CD4-positive, alpha-beta T cell (primary cell): ENCODE data around the gene P3R3URF. TPM values are rescaled to one million over a fixed set of nuclear protein-coding genes. Genes with fewer than 3 reads are reported as not detected.

Source experiments
- ATAC-seq: fragments of 200-7000 bp; cut with Tn5 transposase; one replicate; pipeline ENCODE4 v1.10.0; 2022; ENCODE audit warnings: mild to moderate bottlenecking; ENCODE audit not compliant: poor library complexity
- CTCF ChIA-PET: fragments of 350-600 bp; sonication (Branson Sonifier 250); formaldehyde crosslinking; loops from one replicate; lab custom pipeline; 2021; ENCODE audit warnings: antibody characterized with exemption, inconsistent platforms; lab: Charles Lee
- POLR2A ChIA-PET: fragments of 350-600 bp; sonication (Branson Sonifier 250); formaldehyde crosslinking; loops from one replicate; lab custom pipeline; 2021; ENCODE audit warnings: antibody characterized with exemption, inconsistent platforms; lab: Charles Lee
- DNase-seq, 14 experiments: peaks; one replicate each; pipeline ENCODE4 v3.0.0-alpha.2; 2013 to 2020; ENCODE audit warnings: mixed read lengths in 2 of 14
- H3K27ac ChIP-seq, 2 donors: one replicate each; pipeline versions ENCODE4 v1.5.1 to v1.7.0; 2013; ENCODE audit warnings: low read length in 2 of 2, low read depth in 1 of 2, mild to moderate bottlenecking in 1 of 2
- H3K27me3 ChIP-seq, 2 experiments: 1 replicate in 1 of 2; 2 replicates in 1 of 2; pipeline versions ENCODE4 v1.6.1 to v1.7.0; 2013; ENCODE audit warnings: low read length in 2 of 2, control low read depth in 1 of 2, mild to moderate bottlenecking in 1 of 2, moderate library complexity in 1 of 2; ENCODE audit not compliant: insufficient read depth in 2 of 2, control insufficient read depth in 1 of 2
- H3K36me3 ChIP-seq: one replicate; pipeline ENCODE4 v1.6.1; 2013; ENCODE audit warnings: low read length, control low read depth; ENCODE audit not compliant: insufficient read depth
- H3K4me1 ChIP-seq: one replicate; pipeline ENCODE4 v1.6.1; 2013; ENCODE audit warnings: low read length, control low read depth; ENCODE audit not compliant: insufficient read depth
- H3K4me3 ChIP-seq: one replicate; pipeline ENCODE4 v1.5.1; 2013; ENCODE audit warnings: mild to moderate bottlenecking, low read length, moderate library complexity
- H3K9me3 ChIP-seq, 2 experiments: 1 replicate in 1 of 2; 2 replicates in 1 of 2; pipeline versions ENCODE4 v1.6.1 to v1.7.0; 2013; ENCODE audit warnings: low read length in 2 of 2, mild to moderate bottlenecking in 2 of 2, control low read depth in 1 of 2, moderate library complexity in 1 of 2; ENCODE audit not compliant: control insufficient read depth in 1 of 2, insufficient read depth in 1 of 2
- H3K27ac Mint-ChIP-seq: one replicate; pipeline ENCODE4 v1.8.0; 2020; ENCODE audit warnings: mixed read lengths
- H3K27me3 Mint-ChIP-seq: one replicate; pipeline ENCODE4 v1.8.0; 2021; ENCODE audit warnings: mixed read lengths
- H3K36me3 Mint-ChIP-seq: one replicate; pipeline ENCODE4 v1.8.0; 2021; ENCODE audit warnings: low read depth, mixed read lengths
- H3K4me1 Mint-ChIP-seq: one replicate; pipeline ENCODE4 v1.8.0; 2021; ENCODE audit warnings: low read depth, mixed read lengths
- H3K4me3 Mint-ChIP-seq: one replicate; pipeline ENCODE4 v1.8.0; 2020; ENCODE audit warnings: mild to moderate bottlenecking, mixed read lengths
- H3K9me3 Mint-ChIP-seq: one replicate; pipeline ENCODE4 v1.8.0; 2020; ENCODE audit warnings: mixed read lengths
- intact Hi-C, 2 experiments: fragments of 100-400 bp; cut with DNase I in 1 of 2; cut with micrococcal nuclease in 1 of 2; formaldehyde crosslinking; loops; one replicate each; pipeline versions ENCODE4 v1.15.1 to v1.9.0; 2023 to 2025; cut with DNase I, micrococcal nuclease
- total RNA-seq, 174 experiments: library from RNA in 2 of 174; stranded (reverse) in 2 of 174; gene quantifications; one replicate each; pipeline ENCODE4 v1.2.3 and lab custom pipeline; 2021 to 2026
- TF ChIP-seq, protein P1 (sequence below): fragments of 200-600 bp; IDR thresholded peaks from one replicate; pipeline ENCODE4 v1.8.0; 2022; ENCODE audit warnings: antibody characterized with exemption, mild to moderate bottlenecking

P3R3URF gene
- total RNA-seq, 2 experiments from 2014 or later: not detected

DNA sequence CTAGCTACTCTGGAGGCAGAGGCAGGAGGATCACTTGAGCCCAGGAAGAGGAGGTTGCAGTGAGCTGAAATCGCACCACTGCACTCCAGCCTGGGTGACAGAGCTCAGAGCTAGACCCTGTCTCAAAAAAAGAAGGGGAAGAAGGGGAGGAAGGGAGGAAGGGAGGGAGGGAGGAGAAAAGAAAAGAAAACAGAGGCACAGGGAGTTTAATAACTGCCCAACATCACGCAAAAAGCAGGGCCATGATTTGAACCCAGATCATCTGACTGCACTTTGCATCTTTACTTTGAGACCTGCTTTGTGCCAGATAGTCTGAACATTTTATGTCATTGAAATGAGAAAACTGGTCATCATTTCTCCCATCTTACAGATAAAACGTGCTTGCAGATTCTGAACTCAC lies 28.9 kb upstream of the P3R3URF start:
- CTCF ChIA-PET: no interaction called here
- POLR2A ChIA-PET: no interaction called here

DNA sequence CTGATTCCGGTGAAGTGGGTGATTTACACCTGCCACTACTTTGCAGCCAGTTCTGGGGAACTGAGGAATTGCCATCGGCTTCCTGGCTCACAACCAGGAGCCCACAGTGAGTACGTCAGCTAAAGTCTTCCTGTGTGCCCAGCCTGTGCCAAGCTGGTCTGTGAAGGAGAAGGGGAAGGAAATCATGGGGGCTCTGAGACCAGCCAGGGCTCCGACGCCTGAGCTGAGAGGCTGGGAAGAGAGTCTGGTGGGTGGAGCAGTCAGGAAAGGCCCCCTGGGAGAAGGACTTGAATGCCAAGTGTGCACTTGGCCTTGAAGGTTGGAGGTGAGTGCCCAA lies 28.1 kb upstream of the P3R3URF start:
- intact Hi-C loops: no loop called here
- POLR2A ChIA-PET: no interaction called here

More for the DNA sequence above, 28.9 kb upstream of the P3R3URF start:
- Mint-ChIP-seq H3K4me3 (no peak overlapping the region), H3K27me3 (no peaks in the 10 kb centered on the region), H3K27ac (no peak overlapping the region), H3K4me1 (peaks cover 19% of the 10 kb centered on the region), H3K36me3 (no peaks in the 10 kb centered on the region), H3K9me3 (no peaks in the 10 kb centered on the region)
- peaks cover 13% of the 10 kb centered on the region for H3K4me1 ChIP-seq
- no peak overlapping the region for H3K27ac ChIP-seq
- H3K27me3 ChIP-seq: no peaks in the 10 kb centered on the region
- no peaks in the 10 kb centered on the region for H3K36me3 ChIP-seq
- ATAC-seq (no peak), DNase-seq (no peak)
- intact Hi-C loops: no loop called here
- no peak overlapping the region for H3K4me3 ChIP-seq
- no peaks in the 10 kb centered on the region for H3K9me3 ChIP-seq
- TF ChIP-seq, protein P1, sequence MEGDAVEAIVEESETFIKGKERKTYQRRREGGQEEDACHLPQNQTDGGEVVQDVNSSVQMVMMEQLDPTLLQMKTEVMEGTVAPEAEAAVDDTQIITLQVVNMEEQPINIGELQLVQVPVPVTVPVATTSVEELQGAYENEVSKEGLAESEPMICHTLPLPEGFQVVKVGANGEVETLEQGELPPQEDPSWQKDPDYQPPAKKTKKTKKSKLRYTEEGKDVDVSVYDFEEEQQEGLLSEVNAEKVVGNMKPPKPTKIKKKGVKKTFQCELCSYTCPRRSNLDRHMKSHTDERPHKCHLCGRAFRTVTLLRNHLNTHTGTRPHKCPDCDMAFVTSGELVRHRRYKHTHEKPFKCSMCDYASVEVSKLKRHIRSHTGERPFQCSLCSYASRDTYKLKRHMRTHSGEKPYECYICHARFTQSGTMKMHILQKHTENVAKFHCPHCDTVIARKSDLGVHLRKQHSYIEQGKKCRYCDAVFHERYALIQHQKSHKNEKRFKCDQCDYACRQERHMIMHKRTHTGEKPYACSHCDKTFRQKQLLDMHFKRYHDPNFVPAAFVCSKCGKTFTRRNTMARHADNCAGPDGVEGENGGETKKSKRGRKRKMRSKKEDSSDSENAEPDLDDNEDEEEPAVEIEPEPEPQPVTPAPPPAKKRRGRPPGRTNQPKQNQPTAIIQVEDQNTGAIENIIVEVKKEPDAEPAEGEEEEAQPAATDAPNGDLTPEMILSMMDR: no peak

DNA sequence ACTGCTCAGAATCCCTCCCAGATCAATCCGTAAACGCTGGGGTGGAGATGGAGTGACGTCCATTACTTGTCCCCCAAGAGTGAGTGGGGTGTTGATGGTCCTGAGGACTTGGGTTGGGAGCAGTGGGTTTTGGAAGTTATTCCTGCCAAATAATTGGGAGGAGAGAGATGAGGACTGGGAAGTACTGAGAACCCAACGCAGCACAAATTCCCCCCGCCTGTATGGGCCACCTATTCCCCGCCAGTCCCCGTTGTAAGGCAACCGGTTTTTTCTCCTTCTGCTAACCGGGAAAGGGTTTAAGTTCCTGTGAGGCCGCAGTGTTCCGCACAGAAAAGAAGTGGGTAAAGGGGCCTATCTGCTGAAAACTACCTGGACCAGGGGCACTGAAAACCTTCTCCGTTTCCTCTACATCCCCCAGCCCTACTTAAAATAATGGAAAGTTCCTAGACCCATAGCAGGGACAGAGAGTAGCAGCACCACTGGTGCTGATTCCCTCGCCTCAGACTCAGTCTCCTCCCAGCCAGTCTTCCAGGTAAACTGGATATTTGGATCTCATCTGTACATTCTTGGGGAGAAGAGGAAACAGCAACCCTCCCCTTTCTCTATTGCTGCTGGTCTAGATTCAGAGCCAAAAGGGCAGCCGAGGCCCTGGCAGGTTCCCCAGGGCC lies 27.6 kb upstream of the P3R3URF start:
- CTCF ChIA-PET: no interaction called here
- POLR2A ChIA-PET: no interaction called here
- no peaks in the 10 kb centered on the region for H3K27me3 ChIP-seq
- no peaks in the 10 kb centered on the region for H3K9me3 Mint-ChIP-seq
- H3K9me3 ChIP-seq: no peaks in the 10 kb centered on the region
- DNase-seq (no peak), ATAC-seq (no peak)
- no peak overlapping the region for H3K27ac Mint-ChIP-seq
- H3K4me3 Mint-ChIP-seq: peak overlapping the region; percentile 63
- H3K4me1 Mint-ChIP-seq: peaks cover 26% of the 10 kb centered on the region
- H3K36me3 Mint-ChIP-seq: no peaks in the 10 kb centered on the region
- no peaks in the 10 kb centered on the region for H3K27me3 Mint-ChIP-seq
- TF ChIP-seq, protein P1: no peak
- H3K4me1 ChIP-seq: peaks cover 18% of the 10 kb centered on the region
- H3K36me3 ChIP-seq: no peaks in the 10 kb centered on the region
- peak overlapping the region; percentile 49 for H3K4me3 ChIP-seq
- H3K27ac ChIP-seq: no peak overlapping the region
- intact Hi-C loops: no loop called here

More for the DNA sequence above, 28.1 kb upstream of the P3R3URF start:
- TF ChIP-seq, protein P1: no peak
- H3K27ac ChIP-seq: no peak overlapping the region
- ATAC-seq (no peak), DNase-seq (no peak)
- no peaks in the 10 kb centered on the region for H3K27me3 Mint-ChIP-seq
- H3K36me3 Mint-ChIP-seq: no peaks in the 10 kb centered on the region
- peak overlapping the region; percentile 63 for H3K4me3 Mint-ChIP-seq
- no peak overlapping the region for H3K27ac Mint-ChIP-seq
- no peak overlapping the region for H3K4me3 ChIP-seq
- H3K9me3 ChIP-seq: no peaks in the 10 kb centered on the region
- CTCF ChIA-PET: no interaction called here
- peaks cover 21% of the 10 kb centered on the region for H3K4me1 Mint-ChIP-seq
- H3K36me3 ChIP-seq: no peaks in the 10 kb centered on the region
- peaks cover 13% of the 10 kb centered on the region for H3K4me1 ChIP-seq
- H3K9me3 Mint-ChIP-seq: no peaks in the 10 kb centered on the region
- H3K27me3 ChIP-seq: no peaks in the 10 kb centered on the region
